PFSK-1 (cell line): ENCODE results near the gene TAP1.
A peak's percentile ranks its signal among the peaks of the same experiment; 100 is the strongest.

Experiments used
- FOXP2 ChIP-seq: optimal IDR thresholded peaks from 2 replicates; pipeline ENCODE3; 2011; ENCODE audit warnings: borderline replicate concordance, control low read depth, inconsistent platforms; ENCODE audit not compliant: insufficient read depth; ENCODE audit errors: extremely low read length, extremely low read depth
- POLR2AphosphoS5 ChIP-seq: IDR thresholded peaks from 2 replicates; pipeline ENCODE4 v1.6.1; 2012; ENCODE audit warnings: low read depth, mild to moderate bottlenecking, control low read depth, low read length, moderate library complexity
- REST ChIP-seq, 2 experiments: IDR thresholded peaks; 2 replicates each; pipeline versions ENCODE4 v1.6.1 to v1.8.0; 2011 to 2012; ENCODE audit warnings: low read depth in 2 of 2, low read length in 2 of 2, control low read depth in 1 of 2, inconsistent platforms in 1 of 2, mild to moderate bottlenecking in 1 of 2, moderate library complexity in 1 of 2; ENCODE audit not compliant: insufficient read depth in 1 of 2
- SIN3A ChIP-seq: IDR thresholded peaks from 2 replicates; pipeline ENCODE4 v1.6.1; 2012; ENCODE audit warnings: mild to moderate bottlenecking, low read length, moderate library complexity, borderline replicate concordance; ENCODE audit not compliant: insufficient read depth
- TAF1 ChIP-seq: IDR thresholded peaks from 2 replicates; pipeline ENCODE4 v1.6.1; 2012; ENCODE audit warnings: low read length, control low read depth, borderline replicate concordance; ENCODE audit not compliant: insufficient read depth

Gene TAP1

GRCh38 chr6:32838114-32838958, 15.2 kb downstream of the TAP1 start, which contains the start of gene TAP2:
TSS of gene TAP2 (minus strand) at chr6:32838739. CDS start at chr6:32838233, 506 bp downstream.
- TF ChIP-seq FOXP2 (peak; percentile 74), POLR2AphosphoS5 (peak; percentile 84), TAF1 (peak; percentile 51; the same call in 1 of the 2 replicates), REST (IDR thresholded peaks at IDR 0.05; ENCODE audit: insufficient read depth in 1 of 2, low read depth in 2 of 2, low read length in 2 of 2) (0 out of 4 replicates have a peak, but pooled peaks of 1 of the 2 experiments have one; percentile 37), SIN3A (peak; percentile 14; the same call in 1 of the 2 replicates)

- TF ChIP-seq REST (IDR thresholded peaks at IDR 0.05; ENCODE audit: insufficient read depth in 1 of 2, low read depth in 2 of 2, low read length in 2 of 2): no peak
- no peak for TF ChIP-seq FOXP2
- no peak for TF ChIP-seq SIN3A
- no peak for TF ChIP-seq POLR2AphosphoS5
- no peak for TF ChIP-seq TAF1
Measured at GRCh38 chr6:32837651-32838113, 15.8 kb downstream of the TAP1 start.

- no peak for TF ChIP-seq POLR2AphosphoS5
- no peak for TF ChIP-seq SIN3A
- no peak for TF ChIP-seq TAF1
- TF ChIP-seq FOXP2: no peak
- TF ChIP-seq REST (IDR thresholded peaks at IDR 0.05; ENCODE audit: insufficient read depth in 1 of 2, low read depth in 2 of 2, low read length in 2 of 2): no peak
Measured at GRCh38 chr6:32836873-32837272, 16.6 kb downstream of the TAP1 start.

- no peak for TF ChIP-seq POLR2AphosphoS5
- no peak for TF ChIP-seq TAF1
Measured at GRCh38 chr6:32835167-32835893, 18.2 kb downstream of the TAP1 start.

- TF ChIP-seq FOXP2 (no peak), POLR2AphosphoS5 (no peak), TAF1 (no peak), SIN3A (no peak), REST (IDR thresholded peaks at IDR 0.05; ENCODE audit: insufficient read depth in 1 of 2, low read depth in 2 of 2, low read length in 2 of 2) (no peak)
Measured at GRCh38 chr6:32833664-32834063, 19.8 kb downstream of the TAP1 start.
